Right cardiac atrium (tissue), 5 donors: Measurements from ENCODE around the gene CDH22. TPM values are rescaled to one million over a fixed set of nuclear protein-coding genes. Genes with fewer than 3 reads are reported as not detected.

Experiments
- ATAC-seq, 2 donors: fragments of 200-7000 bp; cut with Tn5 transposase; one replicate each; pipeline versions ENCODE4 v1.8.0 to v1.9.1; 2020; ENCODE audit warnings: moderate library complexity in 2 of 2, mild to moderate bottlenecking in 1 of 2
- DNase-seq, 3 donors: peaks; one replicate each; pipeline ENCODE4 v3.0.0-alpha.2; 2020
- H3K27ac ChIP-seq: one replicate; pipeline ENCODE4 v1.5.1; 2013; ENCODE audit warnings: mild to moderate bottlenecking, low read length, control low read depth, moderate library complexity
- H3K27me3 ChIP-seq: one replicate; pipeline ENCODE4 v1.6.1; 2013; ENCODE audit not compliant: control insufficient read depth, insufficient read depth
- H3K4me1 ChIP-seq: one replicate; pipeline ENCODE4 v1.6.1; 2013; ENCODE audit warnings: low read length; ENCODE audit not compliant: control insufficient read depth, insufficient read depth
- H3K4me3 ChIP-seq: one replicate; pipeline ENCODE4 v1.5.1; 2013; ENCODE audit warnings: low read length, control low read depth
- H3K9me3 ChIP-seq: one replicate; pipeline ENCODE4 v1.6.1; 2013; ENCODE audit warnings: low read length; ENCODE audit not compliant: control insufficient read depth
- WGBS: extraction: QIAGEN DNeasy Blood & Tissue Kit; methylation state at CpG from one replicate; pipeline ENCODE4 v1.1.7; 2013; 5-methylcytosine and 5-hydroxymethylcytosine counted together
- intact Hi-C, 4 donors: fragments of 100-400 bp; cut with DNase I; formaldehyde crosslinking; loops; one replicate each; pipeline versions ENCODE4 v1.11.0 to v1.14.0; 2022 to 2023
- polyA plus RNA-seq: library from polyadenylated mRNA; stranded (reverse); fragments of 200-250 nt; gene quantifications from one replicate; pipeline ENCODE4 v1.2.3, GENCODE V29; 2013
- total RNA-seq, 4 donors: library from RNA; stranded (reverse); fragmentation: NEBNext Ultra II Directional; extraction: Animal tissue kit (Norgen Biotek cat#: 25700); gene quantifications; one replicate each; pipeline ENCODE4 v1.2.1, GENCODE V29; 2021
- donor health status: healthy with polysubstance abuse.
- donor health status: DM: no; HTN: yes; CAD: no.
- donor health status: DM: no; HTN: no; CAD: no.
- donor health status: DM: no; HTN: yes; CAD: no; lungs with severe emphysema.
- donor health status: DM: yes; HTN: yes; CAD: no.

CDH22 gene
- total and polyA plus RNA-seq, 5 donors: 1.6 to 7.0 (median 4.0) TPM

GRCh38 chr20:46316984-46317684 is 8.8 kb upstream of the CDH22 start:
- WGBS: 35% methylated on average over 24 of the region's 24 CpGs
- ATAC-seq (no peak), DNase-seq (peak in 1 of 3 donors; percentile 12)
- Histone ChIP-seq H3K27me3 (no peaks in the 10 kb centered on the region), H3K4me1 (no peaks in the 10 kb centered on the region), H3K27ac (no peak overlapping the region), H3K4me3 (no peak overlapping the region), H3K9me3 (no peaks in the 10 kb centered on the region)
- intact Hi-C loops: loop anchor here in 1 of 4 donors (10.0 kb wide), 1 partner anchor 62 kb away; no protein-coding TSS in a partner anchor

GRCh38 chr20:46315311-46315710 is 7.0 kb upstream of the CDH22 start:
- ATAC-seq (no peak), DNase-seq (peak in 1 of 3 donors; percentile 6)
- Histone ChIP-seq H3K27me3 (no peaks in the 10 kb centered on the region), H3K4me3 (no peak overlapping the region), H3K4me1 (no peaks in the 10 kb centered on the region), H3K9me3 (no peaks in the 10 kb centered on the region), H3K27ac (no peak overlapping the region)
- WGBS: 62% methylated on average over 6 of the region's 6 CpGs
- intact Hi-C loops: loop anchor here in 1 of 4 donors (10.0 kb wide), 1 partner anchor 61 kb away; no protein-coding TSS in a partner anchor

- Histone ChIP-seq H3K27ac (no peak overlapping the region), H3K9me3 (no peaks in the 10 kb centered on the region), H3K4me3 (no peak overlapping the region), H3K4me1 (no peaks in the 10 kb centered on the region), H3K27me3 (no peaks in the 10 kb centered on the region)
- intact Hi-C loops: loop anchor here in 1 of 4 donors (10.0 kb wide), 1 partner anchor 58 kb away; no protein-coding TSS in a partner anchor
- ATAC-seq (no peak), DNase-seq (peak in 1 of 3 donors; percentile 21)
- 46% methylated on average over 16 of the region's 16 CpGs for WGBS
Observed at GRCh38 chr20:46312945-46313861, 4.9 kb upstream of the CDH22 start.

GRCh38 chr20:46312075-46312944 is 4.0 kb upstream of the CDH22 start:
- no peaks in the 10 kb centered on the region for H3K27me3 ChIP-seq
- DNase-seq: peak in 1 of 3 donors; percentile 33
- no peaks in the 10 kb centered on the region for H3K9me3 ChIP-seq
- no peak for ATAC-seq
- peaks cover 1% of the 10 kb centered on the region for H3K4me1 ChIP-seq
- intact Hi-C loops: loop anchor here in 1 of 4 donors (10.0 kb wide), 1 partner anchor 58 kb away; no protein-coding TSS in a partner anchor
- WGBS: under 1% methylated on average over 47 of the region's 47 CpGs
- H3K27ac ChIP-seq: no peak overlapping the region
- H3K4me3 ChIP-seq: no peak overlapping the region

GRCh38 chr20:46311719-46312074 is 3.4 kb upstream of the CDH22 start:
- H3K4me3 ChIP-seq: no peak overlapping the region
- ATAC-seq: no peak
- H3K9me3 ChIP-seq: no peaks in the 10 kb centered on the region
- DNase-seq: peak in 1 of 3 donors; percentile 5
- no peaks in the 10 kb centered on the region for H3K27me3 ChIP-seq
- H3K4me1 ChIP-seq: peaks cover 1% of the 10 kb centered on the region
- H3K27ac ChIP-seq: no peak overlapping the region
- intact Hi-C loops: loop anchor here in 1 of 4 donors (10.0 kb wide), 1 partner anchor 57 kb away; no protein-coding TSS in a partner anchor
- WGBS: 4% methylated on average over 5 of the region's 5 CpGs

- DNase-seq (peak in 1 of 3 donors; percentile 7), ATAC-seq (no peak)
- Histone ChIP-seq H3K9me3 (no peaks in the 10 kb centered on the region), H3K27ac (no peak overlapping the region), H3K4me3 (no peak overlapping the region), H3K27me3 (no peaks in the 10 kb centered on the region), H3K4me1 (peaks cover 1% of the 10 kb centered on the region)
- intact Hi-C loops: loop anchor here in 1 of 4 donors (10.0 kb wide), 1 partner anchor 56 kb away; no protein-coding TSS in a partner anchor
- 19% methylated on average over 5 of the region's 5 CpGs for WGBS
Observed at GRCh38 chr20:46311039-46311650, 2.8 kb upstream of the CDH22 start.

GRCh38 chr20:46309945-46310344 is 1.6 kb upstream of the CDH22 start:
- 50% methylated on average over 2 of the region's 2 CpGs for WGBS
- ATAC-seq (no peak), DNase-seq (no peak)
- intact Hi-C loops: loop anchor here in 3 of 4 donors (2.0 to 10.0 kb wide), 5 partner anchors 39 to 178 kb away; no protein-coding TSS in a partner anchor
- Histone ChIP-seq H3K4me3 (no peak overlapping the region), H3K27ac (no peak overlapping the region), H3K27me3 (no peaks in the 10 kb centered on the region), H3K4me1 (peaks cover 1% of the 10 kb centered on the region), H3K9me3 (no peaks in the 10 kb centered on the region)

- Histone ChIP-seq H3K4me1 (peaks cover 1% of the 10 kb centered on the region), H3K27me3 (no peaks in the 10 kb centered on the region)
- intact Hi-C loops: loop anchor here in 3 of 4 donors (2.0 to 10.0 kb wide), 4 partner anchors 41 to 176 kb away; no protein-coding TSS in a partner anchor
Observed at GRCh38 chr20:46307999-46308257, 370 bp downstream of the CDH22 start.

GRCh38 chr20:46307139-46307998 is 929 bp downstream of the CDH22 start:
- H3K27me3 ChIP-seq: no peaks in the 10 kb centered on the region
- DNase-seq: peak in 2 of 3 donors; percentile 66 to 78

More at GRCh38 chr20:46307999-46308257, 370 bp downstream of the CDH22 start:
- ATAC-seq (no peak), DNase-seq (no peak)
- no peaks in the 10 kb centered on the region for H3K9me3 ChIP-seq
- no peak overlapping the region for H3K27ac ChIP-seq
- 1% methylated on average over 35 of the region's 35 CpGs for WGBS
- H3K4me3 ChIP-seq: peak overlapping the region; percentile 53

More at GRCh38 chr20:46307139-46307998, 929 bp downstream of the CDH22 start:
- WGBS: under 1% methylated on average over 90 of the region's 90 CpGs
- intact Hi-C loops: loop anchor here in 3 of 4 donors (5.0 to 10.0 kb wide), 3 partner anchors 83 to 175 kb away; no protein-coding TSS in a partner anchor
- ATAC-seq: peak; percentile 36 to 49
- no peak overlapping the region for H3K27ac ChIP-seq
- H3K4me3 ChIP-seq: peak overlapping the region; percentile 53
- H3K4me1 ChIP-seq: peaks cover 1% of the 10 kb centered on the region
- H3K9me3 ChIP-seq: no peaks in the 10 kb centered on the region
